Activated B cell treated with CpG ODN at 0.5 μM for 24 hours (primary cell): ENCODE results near the gene ASB3. TPM values are rescaled to one million over a fixed set of nuclear protein-coding genes. Genes with fewer than 3 reads are reported as not detected.

Experiments used
- ATAC-seq: fragments of 200-7000 bp; cut with Tn5 transposase; one replicate; pipeline ENCODE4 v1.10.0; 2021; ENCODE audit warnings: low read depth, mild to moderate bottlenecking, moderate library complexity
- CTCF ChIA-PET: fragments of 350-600 bp; sonication (Branson Sonifier 250); formaldehyde crosslinking; loops from one replicate; lab custom pipeline; 2021; ENCODE audit warnings: antibody characterized with exemption; lab: Charles Lee
- POLR2A ChIA-PET: fragments of 350-600 bp; sonication (Branson Sonifier 250); formaldehyde crosslinking; loops from one replicate; lab custom pipeline; 2021; ENCODE audit warnings: antibody characterized with exemption; lab: Charles Lee
- DNase-seq: peaks from one replicate; pipeline ENCODE4 v3.0.0; 2022
- H3K27ac Mint-ChIP-seq: one replicate; pipeline ENCODE4 v1.8.0; 2020; ENCODE audit warnings: mixed read lengths
- H3K27me3 Mint-ChIP-seq: one replicate; pipeline ENCODE4 v1.8.0; 2021; ENCODE audit warnings: mixed read lengths
- H3K36me3 Mint-ChIP-seq: one replicate; pipeline ENCODE4 v1.8.0; 2021; ENCODE audit warnings: low read depth, mixed read lengths
- H3K4me1 Mint-ChIP-seq: one replicate; pipeline ENCODE4 v1.8.0; 2021; ENCODE audit warnings: mixed read lengths
- H3K4me3 Mint-ChIP-seq: one replicate; pipeline ENCODE4 v1.8.0; 2020; ENCODE audit warnings: mild to moderate bottlenecking, mixed read lengths
- H3K9me3 Mint-ChIP-seq: one replicate; pipeline ENCODE4 v1.8.0; 2020; ENCODE audit warnings: mixed read lengths
- CTCF ChIP-seq: fragments of 200-600 bp; IDR thresholded peaks from one replicate; pipeline ENCODE4 v1.8.0; 2022; ENCODE audit warnings: antibody characterized with exemption, mild to moderate bottlenecking
- intact Hi-C: fragments of 100-400 bp; cut with micrococcal nuclease; formaldehyde crosslinking; loops from one replicate; pipeline ENCODE4 v1.15.1; 2024
- total RNA-seq: library from RNA; stranded (reverse); gene quantifications from 2 replicates; pipeline ENCODE4 v1.2.3, GENCODE V29; 2022

Gene ASB3
- total RNA-seq, 1 donor from 2014 or later: 22.8 TPM

- ATAC-seq: no peak
- no peak overlapping the region for H3K4me3 Mint-ChIP-seq
- no peak for TF ChIP-seq CTCF
- no peaks in the 10 kb centered on the region for H3K27me3 Mint-ChIP-seq
- ChIA-PET CTCF (no interaction called here), POLR2A (no interaction called here)
- DNase-seq: no peak
- H3K27ac Mint-ChIP-seq: no peak overlapping the region
- H3K9me3 Mint-ChIP-seq: no peaks in the 10 kb centered on the region
- intact Hi-C loops: no loop called here
- no peaks in the 10 kb centered on the region for H3K4me1 Mint-ChIP-seq
- H3K36me3 Mint-ChIP-seq: peaks cover 45% of the 10 kb centered on the region
Measured at GRCh38 chr2:53820048-53820447, 33.3 kb upstream of the ASB3 start.

DNA sequence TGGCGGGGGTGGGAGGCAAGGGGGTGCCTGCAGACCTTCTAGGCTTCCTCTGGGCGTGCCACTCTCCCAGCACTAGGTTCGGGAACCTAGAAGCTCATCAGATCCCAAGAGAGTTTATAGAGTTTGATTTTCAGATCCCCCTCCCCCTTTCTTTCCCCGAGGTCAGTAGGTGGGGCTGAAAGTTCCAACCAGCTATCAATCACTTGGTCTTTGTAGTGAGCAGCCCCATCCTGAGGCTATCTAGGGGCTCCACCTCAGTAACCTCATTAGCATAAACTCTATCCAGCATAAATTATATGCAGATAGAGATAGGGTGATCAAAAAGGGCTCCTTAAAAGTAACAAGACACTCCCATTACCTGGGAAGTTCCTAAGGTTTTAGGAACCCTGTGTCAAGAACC lies 32.9 kb upstream of the ASB3 start:
- H3K9me3 Mint-ChIP-seq: no peaks in the 10 kb centered on the region
- ChIA-PET CTCF (no interaction called here), POLR2A (no interaction called here)
- no peak overlapping the region for H3K4me3 Mint-ChIP-seq
- H3K27ac Mint-ChIP-seq: no peak overlapping the region
- H3K36me3 Mint-ChIP-seq: peaks cover 48% of the 10 kb centered on the region
- H3K4me1 Mint-ChIP-seq: no peaks in the 10 kb centered on the region
- intact Hi-C loops: no loop called here
- no peaks in the 10 kb centered on the region for H3K27me3 Mint-ChIP-seq
- ATAC-seq (no peak), DNase-seq (no peak)
- no peak for TF ChIP-seq CTCF

DNA sequence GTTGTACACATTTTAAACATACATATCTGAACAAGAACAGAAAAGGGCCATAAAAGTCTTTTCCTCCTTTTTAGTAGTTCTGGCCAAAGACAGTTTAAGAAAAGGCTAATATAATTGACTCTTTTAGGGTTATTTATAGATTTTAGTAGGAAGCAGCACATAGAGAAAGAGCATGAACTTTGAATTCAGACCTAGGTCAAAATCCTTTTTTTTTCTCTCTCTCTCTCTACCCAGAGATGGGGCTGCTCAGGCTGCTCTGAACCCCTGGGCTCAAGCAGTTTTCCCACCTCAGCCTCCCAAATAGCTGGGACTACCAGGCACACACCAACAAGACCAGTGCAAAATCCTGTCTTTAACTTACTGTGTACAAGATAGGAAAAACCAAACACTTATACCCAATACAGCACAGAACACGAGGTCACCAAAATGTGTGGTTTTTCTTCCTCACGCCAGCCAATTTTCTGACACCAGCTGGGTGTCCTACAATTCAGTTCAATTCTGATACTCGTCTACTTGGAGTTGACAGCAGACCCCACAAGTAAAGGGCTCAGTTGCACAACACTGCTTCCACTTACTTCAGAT lies 32.2 kb upstream of the ASB3 start:
- Mint-ChIP-seq H3K36me3 (peaks cover 52% of the 10 kb centered on the region), H3K4me1 (no peaks in the 10 kb centered on the region), H3K9me3 (no peaks in the 10 kb centered on the region), H3K27me3 (no peaks in the 10 kb centered on the region), H3K27ac (no peak overlapping the region), H3K4me3 (no peak overlapping the region)
- intact Hi-C loops: no loop called here
- no peak for TF ChIP-seq CTCF
- DNase-seq (no peak), ATAC-seq (no peak)
- ChIA-PET POLR2A (interaction anchor here (0.6 kb wide), 1 partner anchor 1522 kb away, joined by 5 read pairs; no protein-coding TSS in a partner anchor), CTCF (no interaction called here)

- Mint-ChIP-seq H3K27me3 (no peaks in the 10 kb centered on the region), H3K27ac (no peak overlapping the region), H3K4me3 (no peak overlapping the region), H3K9me3 (no peaks in the 10 kb centered on the region), H3K4me1 (no peaks in the 10 kb centered on the region), H3K36me3 (peaks cover 82% of the 10 kb centered on the region)
- ChIA-PET POLR2A (interaction anchor here (0.7 kb wide), 1 partner anchor 156 kb away, joined by 4 read pairs; no protein-coding TSS in a partner anchor), CTCF (no interaction called here)
- DNase-seq (no peak), ATAC-seq (no peak)
- TF ChIP-seq CTCF: no peak
- intact Hi-C loops: no loop called here
Measured at GRCh38 chr2:53813151-53813550, 26.4 kb upstream of the ASB3 start.

GRCh38 chr2:53811601-53812000 lies 24.8 kb upstream of the ASB3 start:
- Mint-ChIP-seq H3K27ac (no peak overlapping the region), H3K4me3 (no peak overlapping the region), H3K9me3 (no peaks in the 10 kb centered on the region), H3K36me3 (peaks cover 84% of the 10 kb centered on the region), H3K27me3 (no peaks in the 10 kb centered on the region), H3K4me1 (no peaks in the 10 kb centered on the region)
- ChIA-PET CTCF (no interaction called here), POLR2A (no interaction called here)
- intact Hi-C loops: no loop called here
- no peak for TF ChIP-seq CTCF
- ATAC-seq: no peak
- DNase-seq: no peak
